GM21515 (cell line): ENCODE data around the gene PPARD.
A peak's percentile ranks its signal among the peaks of the same experiment; 100 is the strongest.

Source experiments
- ATAC-seq: cut with Tn5 transposase; IDR thresholded peaks from one replicate; pipeline ENCODE4 v1.9.1; 2021; ENCODE audit not compliant: unreplicated experiment

The PPARD gene

GRCh38 chr6:35465646-35466045, 123.3 kb downstream of the PPARD start:
- no peak for ATAC-seq

GRCh38 chr6:35468181-35468979, 126.0 kb downstream of the PPARD start, which contains the start of gene RPL10A:
Gene RPL10A (plus strand): TSS chr6:35468401. CDS start chr6:35468435, 34 bp downstream.
- ATAC-seq = peak; percentile 85

GRCh38 chr6:35468980-35469750, 126.8 kb downstream of the PPARD start:
- no peak for ATAC-seq

- ATAC-seq = no peak
These were observed 127.6 kb downstream of the PPARD start for GRCh38 chr6:35469751-35470662.

GRCh38 chr6:35470663-35471120, 128.3 kb downstream of the PPARD start:
- ATAC-seq = no peak

GRCh38 chr6:35471836-35472345, 129.5 kb downstream of the PPARD start:
- no peak for ATAC-seq

- no peak for ATAC-seq
These were observed 130.9 kb downstream of the PPARD start for GRCh38 chr6:35473075-35473849.

GRCh38 chr6:35473850-35474130, 131.4 kb downstream of the PPARD start:
- ATAC-seq = no peak

- ATAC-seq = no peak
These were observed 132.0 kb downstream of the PPARD start for GRCh38 chr6:35474131-35474941.

- ATAC-seq = no peak
These were observed 132.7 kb downstream of the PPARD start for GRCh38 chr6:35474942-35475570.

GRCh38 chr6:35475573-35475972, 133.2 kb downstream of the PPARD start:
- no peak for ATAC-seq

GRCh38 chr6:35476004-35476403, 133.6 kb downstream of the PPARD start:
- ATAC-seq = no peak

- ATAC-seq = no peak
These were observed 134.7 kb downstream of the PPARD start for GRCh38 chr6:35477028-35477427.
